Activated naive CD4-positive, alpha-beta T cell treated with anti-CD3 and anti-CD28 coated beads, Interleukin-2, amount 50 U/mL, for 72 hours (primary cell): Measurements from ENCODE around the gene WNT9B. TPM values are rescaled to one million over a fixed set of nuclear protein-coding genes. Genes with fewer than 3 reads are reported as not detected.

ENCODE experiments used
- ATAC-seq, 2 donors: fragments of 150-1000 bp; cut with Tn5 transposase; 2 replicates each; pipeline ENCODE4 v1.10.0; 2021; ENCODE audit warnings: mild to moderate bottlenecking in 2 of 2, moderate library complexity in 2 of 2
- DNase-seq, 2 donors: peaks; one replicate each; pipeline ENCODE4 v3.0.0; 2021 to 2022; ENCODE audit warnings: low spot score in 2 of 2
- H3K27ac Mint-ChIP-seq, 2 donors: one replicate each; pipeline ENCODE4 v1.8.0; 2022; ENCODE audit warnings: mild to moderate bottlenecking in 2 of 2, mixed read lengths in 2 of 2
- H3K36me3 Mint-ChIP-seq, 2 donors: one replicate each; pipeline ENCODE4 v1.8.0; 2022; ENCODE audit warnings: mixed read lengths in 2 of 2
- H3K9me3 Mint-ChIP-seq, 2 donors: one replicate each; pipeline ENCODE4 v1.8.0; 2022; ENCODE audit warnings: mixed read lengths in 2 of 2
- total RNA-seq, 2 donors: library from RNA; stranded (reverse); gene quantifications; one replicate each; pipeline ENCODE4 v1.2.3, GENCODE V29; 2022

Gene WNT9B
- total RNA-seq, 2 donors from 2014 or later: not detected

GRCh38 chr17:46866325-46866724 is 14.9 kb downstream of the WNT9B start:
- no peak for DNase-seq
- Mint-ChIP-seq H3K36me3 (no peaks in the 10 kb centered on the region), H3K27ac (no peak overlapping the region), H3K9me3 (no peaks in the 10 kb centered on the region)
- ATAC-seq: no peak

- H3K9me3 Mint-ChIP-seq: no peaks in the 10 kb centered on the region
- DNase-seq (no peak), ATAC-seq (no peak)
- no peak overlapping the region for H3K27ac Mint-ChIP-seq
- no peaks in the 10 kb centered on the region for H3K36me3 Mint-ChIP-seq
These were observed 15.4 kb downstream of the WNT9B start for GRCh38 chr17:46866747-46867146.

- Mint-ChIP-seq H3K36me3 (no peaks in the 10 kb centered on the region), H3K9me3 (no peaks in the 10 kb centered on the region), H3K27ac (no peak overlapping the region)
- DNase-seq: no peak
- ATAC-seq: no peak
These were observed 17.4 kb downstream of the WNT9B start for GRCh38 chr17:46868689-46869187.

GRCh38 chr17:46869296-46869695 is 17.9 kb downstream of the WNT9B start:
- ATAC-seq (no peak), DNase-seq (no peak)
- Mint-ChIP-seq H3K9me3 (no peaks in the 10 kb centered on the region), H3K27ac (no peak overlapping the region), H3K36me3 (no peaks in the 10 kb centered on the region)

- no peaks in the 10 kb centered on the region for H3K36me3 Mint-ChIP-seq
- H3K27ac Mint-ChIP-seq: no peak overlapping the region
- no peaks in the 10 kb centered on the region for H3K9me3 Mint-ChIP-seq
- no peak for DNase-seq
- ATAC-seq: no peak
These were observed 18.8 kb downstream of the WNT9B start for GRCh38 chr17:46869975-46870803.

- no peak for DNase-seq
- no peaks in the 10 kb centered on the region for H3K36me3 Mint-ChIP-seq
- no peak overlapping the region for H3K27ac Mint-ChIP-seq
- H3K9me3 Mint-ChIP-seq: no peaks in the 10 kb centered on the region
- no peak for ATAC-seq
These were observed 21.0 kb downstream of the WNT9B start for GRCh38 chr17:46872421-46872820.

GRCh38 chr17:46873941-46874645 is 22.7 kb downstream of the WNT9B start:
- ATAC-seq (no peak), DNase-seq (no peak)
- no peaks in the 10 kb centered on the region for H3K36me3 Mint-ChIP-seq
- no peak overlapping the region for H3K27ac Mint-ChIP-seq
- no peaks in the 10 kb centered on the region for H3K9me3 Mint-ChIP-seq

- Mint-ChIP-seq H3K27ac (no peak overlapping the region), H3K36me3 (no peaks in the 10 kb centered on the region), H3K9me3 (no peaks in the 10 kb centered on the region)
- no peak for DNase-seq
- no peak for ATAC-seq
These were observed 23.5 kb downstream of the WNT9B start for GRCh38 chr17:46874906-46875305.

- Mint-ChIP-seq H3K27ac (no peak overlapping the region), H3K36me3 (no peaks in the 10 kb centered on the region), H3K9me3 (no peaks in the 10 kb centered on the region)
- DNase-seq (no peak), ATAC-seq (no peak)
These were observed 24.5 kb downstream of the WNT9B start for GRCh38 chr17:46875849-46876352.

GRCh38 chr17:46876353-46876887 is 25.0 kb downstream of the WNT9B start:
- no peak for ATAC-seq
- Mint-ChIP-seq H3K27ac (no peak overlapping the region), H3K36me3 (no peaks in the 10 kb centered on the region), H3K9me3 (no peaks in the 10 kb centered on the region)
- no peak for DNase-seq

GRCh38 chr17:46876926-46877325 is 25.5 kb downstream of the WNT9B start:
- Mint-ChIP-seq H3K36me3 (no peaks in the 10 kb centered on the region), H3K9me3 (no peaks in the 10 kb centered on the region), H3K27ac (no peak overlapping the region)
- ATAC-seq: no peak
- no peak for DNase-seq

GRCh38 chr17:46877466-46877865 is 26.1 kb downstream of the WNT9B start:
- ATAC-seq: peak; percentile 9 to 53

GRCh38 chr17:46878055-46878454 is 26.7 kb downstream of the WNT9B start:
- Mint-ChIP-seq H3K36me3 (no peaks in the 10 kb centered on the region), H3K27ac (no peak overlapping the region), H3K9me3 (no peaks in the 10 kb centered on the region)
- ATAC-seq: no peak
- no peak for DNase-seq

More at GRCh38 chr17:46877466-46877865, 26.1 kb downstream of the WNT9B start:
- Mint-ChIP-seq H3K9me3 (no peaks in the 10 kb centered on the region), H3K36me3 (no peaks in the 10 kb centered on the region), H3K27ac (no peak overlapping the region)
- no peak for DNase-seq

GRCh38 chr17:46879101-46879500 is 27.7 kb downstream of the WNT9B start:
- Mint-ChIP-seq H3K27ac (no peak overlapping the region), H3K36me3 (no peaks in the 10 kb centered on the region), H3K9me3 (no peaks in the 10 kb centered on the region)
- no peak for ATAC-seq
- DNase-seq: no peak

GRCh38 chr17:46881015-46881414 is 29.6 kb downstream of the WNT9B start:
- Mint-ChIP-seq H3K36me3 (no peaks in the 10 kb centered on the region), H3K9me3 (no peaks in the 10 kb centered on the region), H3K27ac (no peak overlapping the region)
- DNase-seq (no peak), ATAC-seq (no peak)

GRCh38 chr17:46882666-46883065 is 31.3 kb downstream of the WNT9B start:
- H3K27ac Mint-ChIP-seq: no peak overlapping the region
- ATAC-seq (no peak), DNase-seq (no peak)
- H3K9me3 Mint-ChIP-seq: no peaks in the 10 kb centered on the region
- H3K36me3 Mint-ChIP-seq: no peaks in the 10 kb centered on the region

- Mint-ChIP-seq H3K27ac (no peak overlapping the region), H3K36me3 (no peaks in the 10 kb centered on the region), H3K9me3 (no peaks in the 10 kb centered on the region)
- DNase-seq (no peak), ATAC-seq (no peak)
These were observed 32.6 kb downstream of the WNT9B start for GRCh38 chr17:46883871-46884520.
